ENCODE data around the gene SHKBP1. TPM values are rescaled to one million over a fixed set of nuclear protein-coding genes. Genes with fewer than 3 reads are reported as not detected.

Gene SHKBP1
- total RNA-seq, 1 experiment from 2014 or later, result 92.9 TPM

DNA sequence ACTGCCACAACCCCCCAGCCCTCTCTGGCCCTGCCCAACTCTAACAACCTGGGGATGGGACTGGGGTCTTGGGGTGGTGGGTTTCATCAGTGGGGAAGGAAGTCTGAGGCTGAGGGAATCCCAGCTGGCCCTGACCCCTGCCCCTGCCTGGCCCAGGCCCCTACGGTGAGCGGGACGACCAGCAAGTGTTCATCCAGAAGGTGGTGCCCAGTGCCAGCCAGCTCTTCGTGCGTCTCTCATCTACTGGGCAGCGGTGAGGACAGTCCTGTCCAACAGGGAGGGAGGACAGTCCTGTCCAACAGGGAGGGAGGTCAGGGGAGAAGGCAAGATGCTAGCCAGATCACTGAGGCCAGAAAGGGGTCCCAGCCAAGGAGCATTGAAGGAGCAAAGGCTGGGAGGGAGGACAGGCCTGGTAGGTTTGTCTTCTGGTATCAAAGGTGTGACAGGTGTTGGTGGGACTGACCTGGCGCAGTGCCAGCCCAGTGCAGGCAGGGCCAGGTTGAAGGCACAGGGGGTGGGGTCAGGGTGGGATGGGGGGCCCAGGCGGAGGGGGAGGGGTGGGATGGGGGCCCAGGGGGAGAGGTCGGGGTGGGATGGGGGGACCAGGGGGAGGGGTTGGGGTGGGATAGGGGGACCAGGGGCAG is 12.4 kb downstream of the SHKBP1 start:
- no peak overlapping the region for H3K23ac ChIP-seq (ENCODE audit: insufficient read length, low read depth, low read length)
- WGBS (ENCODE audit: extremely low coverage, insufficient read length, low lambda C conversion rate), result no CpG with 5 or more reads among the region's 9 CpGs
- no peak overlapping the region for H3K4ac ChIP-seq (ENCODE audit: low read depth, low read length)
- H4K20me1 ChIP-seq (ENCODE audit: control insufficient read depth, insufficient read depth, insufficient read length), result no peaks in the 10 kb centered on the region
- peaks cover under 1% of the 10 kb centered on the region; the same call in 1 of the 2 replicates for H3K27me3 Mint-ChIP-seq (ENCODE audit: low read depth)
- H2BK15ac ChIP-seq (ENCODE audit: low read depth, low read length), result no peak overlapping the region
- H3K18ac ChIP-seq (ENCODE audit: insufficient read length, low read depth, low read length), result no peak overlapping the region
- no peak overlapping the region for H3K56ac ChIP-seq (ENCODE audit: insufficient read length, low read depth, low read length)
- no peak overlapping the region for H4K91ac ChIP-seq (ENCODE audit: insufficient read length, low read depth, low read length)
- no peaks in the 10 kb centered on the region for H3K79me2 ChIP-seq (ENCODE audit: insufficient read depth, low read length)
- DNase-seq, result peak; percentile 15
- H4K5ac ChIP-seq (ENCODE audit: insufficient read length, low read depth, low read length), result no peak overlapping the region
- no peaks in the 10 kb centered on the region; the same call in 1 of the 2 replicates for H3K4me1 ChIP-seq (ENCODE audit: insufficient read depth, low read length)
- no peak overlapping the region for H2BK20ac ChIP-seq (ENCODE audit: low read depth, low read length, poor library complexity, severe bottlenecking)
- H2AK5ac ChIP-seq (ENCODE audit: insufficient read length, low read length), result no peak overlapping the region
- peaks cover 23 to 64% (median 41%) of the 10 kb centered on the region in 3 experiments for H3K36me3 Mint-ChIP-seq (ENCODE audit: insufficient read depth in 1 of 3, low read depth in 3 of 3)
- no peak overlapping the region for H3T11ph ChIP-seq (ENCODE audit: low read length)
- H2AFZ ChIP-seq (ENCODE audit: low read length), result no peak overlapping the region
- H3K9me3 ChIP-seq (ENCODE audit: control insufficient read depth, low read depth, low read length), result no peaks in the 10 kb centered on the region
- no peak overlapping the region for H3K14ac ChIP-seq (ENCODE audit: insufficient read depth, low read length)
- H2BK5ac ChIP-seq (ENCODE audit: insufficient read length, low read length), result no peak overlapping the region
- H4K8ac ChIP-seq (replicated peaks; ENCODE audit: insufficient read length, low read depth, low read length), result no peak overlapping the region
- no peaks in the 10 kb centered on the region for H3K79me1 ChIP-seq (ENCODE audit: insufficient read depth, low read depth, low read length, poor library complexity, severe bottlenecking)
- no peak overlapping the region for H2BK120ac ChIP-seq (ENCODE audit: low read depth, low read length, poor library complexity, severe bottlenecking)
- H3K4me2 ChIP-seq (ENCODE audit: insufficient read depth, insufficient read length, low read length), result no peak overlapping the region
- H3K9me3 Mint-ChIP-seq, result no peaks in the 10 kb centered on the region
- H3K9ac ChIP-seq (ENCODE audit: extremely low read depth, insufficient read length, low read length), result no peak overlapping the region
- H3K27ac Mint-ChIP-seq, result peak overlapping the region in 1 of 3 experiments; percentile 40; a peak in 1 of 7 replicates
- TF ChIP-seq, protein P1, sequence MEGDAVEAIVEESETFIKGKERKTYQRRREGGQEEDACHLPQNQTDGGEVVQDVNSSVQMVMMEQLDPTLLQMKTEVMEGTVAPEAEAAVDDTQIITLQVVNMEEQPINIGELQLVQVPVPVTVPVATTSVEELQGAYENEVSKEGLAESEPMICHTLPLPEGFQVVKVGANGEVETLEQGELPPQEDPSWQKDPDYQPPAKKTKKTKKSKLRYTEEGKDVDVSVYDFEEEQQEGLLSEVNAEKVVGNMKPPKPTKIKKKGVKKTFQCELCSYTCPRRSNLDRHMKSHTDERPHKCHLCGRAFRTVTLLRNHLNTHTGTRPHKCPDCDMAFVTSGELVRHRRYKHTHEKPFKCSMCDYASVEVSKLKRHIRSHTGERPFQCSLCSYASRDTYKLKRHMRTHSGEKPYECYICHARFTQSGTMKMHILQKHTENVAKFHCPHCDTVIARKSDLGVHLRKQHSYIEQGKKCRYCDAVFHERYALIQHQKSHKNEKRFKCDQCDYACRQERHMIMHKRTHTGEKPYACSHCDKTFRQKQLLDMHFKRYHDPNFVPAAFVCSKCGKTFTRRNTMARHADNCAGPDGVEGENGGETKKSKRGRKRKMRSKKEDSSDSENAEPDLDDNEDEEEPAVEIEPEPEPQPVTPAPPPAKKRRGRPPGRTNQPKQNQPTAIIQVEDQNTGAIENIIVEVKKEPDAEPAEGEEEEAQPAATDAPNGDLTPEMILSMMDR (conservative IDR thresholded peaks at IDR 0.05), result no peak
- no peak overlapping the region for H3K4me3 Mint-ChIP-seq
- H3K27ac ChIP-seq (ENCODE audit: insufficient read length, low read depth, low read length), result no peak overlapping the region
- H3K4me1 Mint-ChIP-seq, result peaks cover under 1 to 9% of the 10 kb centered on the region in 2 experiments
- H3K27me3 ChIP-seq (ENCODE audit: insufficient read depth, low read length), result no peaks in the 10 kb centered on the region
- H3K23me2 ChIP-seq (ENCODE audit: insufficient read length, low read depth, low read length, poor library complexity, severe bottlenecking), result no peaks in the 10 kb centered on the region
- no peak overlapping the region for H2BK12ac ChIP-seq (ENCODE audit: insufficient read length, low read depth, low read length)
